SKM-1 treated with dmso at 0.1 percent for 144 hours (cell line): Measurements from ENCODE around the gene ATXN1.

Source experiments
- DNase-seq: peaks from one replicate; lab custom pipeline; 2025; ENCODE audit not compliant: unreplicated experiment; lab: John Stamatoyannopoulos, UW

Gene ATXN1

GRCh38 chr6:16518265-16518664 lies 243.0 kb downstream of the ATXN1 start:
- DNase-seq = no peak

GRCh38 chr6:16514249-16514648 lies 247.0 kb downstream of the ATXN1 start:
- peak; percentile 28 for DNase-seq

DNA sequence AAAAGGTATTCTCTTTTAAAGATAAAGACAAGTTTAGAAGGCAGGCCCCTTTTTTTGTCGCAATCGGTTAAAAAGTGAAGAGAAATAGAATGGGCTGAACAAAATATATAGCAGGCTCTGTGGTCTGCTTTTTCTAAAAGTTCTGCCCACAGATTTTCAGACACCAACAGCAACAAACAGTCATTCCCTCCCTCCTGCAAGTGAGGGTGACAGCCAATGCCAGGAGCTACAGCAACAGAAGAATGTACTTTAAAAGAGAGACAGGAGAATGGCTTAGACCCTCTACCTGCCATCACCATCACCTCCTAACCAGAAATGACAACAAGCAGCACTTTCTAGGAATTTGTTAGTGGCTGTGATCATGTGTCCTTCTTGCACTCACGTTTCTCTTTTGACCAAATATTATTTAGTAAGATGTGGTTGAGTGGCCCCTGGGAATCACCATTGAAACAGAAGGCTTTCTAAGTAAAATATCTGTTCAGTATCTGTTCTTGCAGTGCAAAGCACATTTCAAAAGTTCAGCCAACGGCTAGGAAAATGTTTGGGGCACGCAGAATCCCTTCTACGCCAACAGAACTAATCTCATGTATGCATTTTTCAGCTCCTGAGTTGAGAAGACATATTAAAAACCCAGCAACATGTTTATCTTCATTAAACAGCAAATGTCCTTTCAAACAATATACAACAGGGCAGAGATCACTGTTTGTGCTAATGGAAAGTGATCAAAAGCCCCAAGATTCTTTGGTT lies 248.5 kb downstream of the ATXN1 start:
- DNase-seq = no peak

DNA sequence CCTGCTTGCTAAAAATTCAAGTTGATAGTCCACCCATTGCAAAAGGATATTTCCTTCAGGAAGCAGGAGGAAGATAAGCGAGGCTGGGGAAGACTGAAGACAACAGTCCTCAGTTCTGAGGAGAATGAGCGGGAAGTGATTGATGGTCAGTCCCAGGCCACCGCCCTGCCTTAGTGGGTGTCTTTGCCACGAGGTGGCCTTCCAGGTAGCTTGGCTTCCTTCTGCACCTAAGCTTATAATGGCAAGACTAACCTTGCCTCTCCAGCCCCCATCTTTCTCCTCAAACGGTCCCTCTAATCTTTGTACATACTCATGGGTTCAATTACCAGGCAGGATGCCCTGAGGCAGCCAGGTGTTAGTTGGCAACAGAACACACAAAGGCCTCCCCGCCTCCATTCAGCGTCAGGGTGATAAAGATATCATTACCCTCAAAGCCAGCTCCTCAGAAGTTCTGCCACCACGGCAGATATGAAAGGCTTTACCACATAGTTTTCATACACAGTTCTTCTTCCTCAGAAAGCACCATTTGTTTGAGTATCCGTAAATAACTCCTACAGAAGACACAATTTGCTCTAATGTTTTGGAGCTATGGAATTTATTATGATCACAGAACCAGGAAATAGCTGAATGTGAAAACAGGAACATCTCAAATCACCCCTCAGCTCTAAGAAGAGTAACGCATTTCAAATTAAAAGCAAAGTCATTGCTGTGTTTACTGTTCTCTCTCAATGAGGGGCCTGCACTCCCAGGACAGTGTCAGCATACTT lies 249.4 kb downstream of the ATXN1 start:
- DNase-seq = no peak

GRCh38 chr6:16511040-16511660 lies 250.1 kb downstream of the ATXN1 start:
- no peak for DNase-seq

- no peak for DNase-seq
Observed at GRCh38 chr6:16510245-16510644, 251.0 kb downstream of the ATXN1 start.

DNA sequence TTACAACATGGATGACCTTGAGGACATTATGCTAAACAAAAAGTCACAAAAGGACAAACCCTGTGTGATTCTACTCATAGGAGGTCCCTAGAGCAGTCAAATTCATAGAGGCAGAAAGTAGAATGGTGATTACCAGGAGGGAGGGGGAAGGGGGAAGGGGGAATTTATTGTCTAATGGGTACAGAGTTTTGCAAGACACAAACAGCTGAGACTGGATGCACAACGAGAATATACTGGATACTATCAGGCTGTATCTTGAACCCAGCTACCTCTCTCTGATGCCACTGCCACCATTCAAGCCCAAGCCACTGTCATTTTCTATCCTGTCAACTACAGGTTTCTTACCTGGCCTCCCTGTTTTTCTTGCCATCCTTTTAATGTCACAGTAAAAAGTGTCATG lies 252.3 kb downstream of the ATXN1 start:
- no peak for DNase-seq

GRCh38 chr6:16505711-16506357 lies 255.4 kb downstream of the ATXN1 start:
- DNase-seq = no peak

GRCh38 chr6:16504609-16505008 lies 256.7 kb downstream of the ATXN1 start:
- no peak for DNase-seq

GRCh38 chr6:16503970-16504415 lies 257.3 kb downstream of the ATXN1 start:
- DNase-seq = peak; percentile 44

DNA sequence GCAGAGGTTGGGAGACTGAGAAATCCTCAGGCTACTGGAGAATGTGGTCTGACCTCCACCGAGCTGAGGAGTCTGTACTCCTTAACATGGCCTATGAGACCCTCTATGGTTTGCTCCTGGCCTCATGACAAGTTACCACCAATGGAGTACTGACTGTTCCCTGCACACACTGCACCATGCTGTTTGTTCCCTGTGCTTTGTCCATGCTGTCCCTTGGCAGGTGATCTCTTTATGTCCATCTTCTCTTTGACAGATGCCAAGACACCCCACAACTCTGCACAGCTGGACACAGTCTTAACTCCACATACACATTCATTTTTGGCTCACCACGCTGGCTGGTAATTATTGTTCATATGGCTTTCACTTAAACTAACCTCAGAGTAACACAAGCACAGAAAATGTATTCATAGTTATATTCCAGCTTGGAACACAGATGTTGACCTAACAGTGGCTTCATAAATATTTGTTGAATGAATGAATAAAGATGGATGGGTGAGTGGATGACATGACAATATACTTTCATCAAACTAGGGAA lies 258.0 kb downstream of the ATXN1 start:
- no peak for DNase-seq

DNA sequence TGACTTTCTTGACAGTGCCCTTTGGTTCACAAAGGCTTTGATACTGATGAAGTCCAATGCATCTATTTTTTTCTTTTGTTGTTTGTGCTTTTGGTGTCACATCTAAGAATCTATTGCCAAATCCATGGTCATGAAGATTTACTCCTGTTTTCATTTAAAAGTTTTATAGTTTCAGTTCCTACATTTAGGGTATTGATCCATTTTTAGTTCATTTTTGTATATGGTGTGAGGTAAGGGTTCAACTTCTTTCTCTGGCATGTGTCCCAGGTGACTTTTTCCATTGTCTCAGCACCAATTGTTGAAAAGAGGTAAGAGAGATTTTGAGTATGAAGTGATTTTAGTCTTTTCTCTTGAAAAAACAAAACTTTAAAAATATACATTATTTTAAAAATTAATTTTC lies 262.3 kb downstream of the ATXN1 start:
- no peak for DNase-seq

DNA sequence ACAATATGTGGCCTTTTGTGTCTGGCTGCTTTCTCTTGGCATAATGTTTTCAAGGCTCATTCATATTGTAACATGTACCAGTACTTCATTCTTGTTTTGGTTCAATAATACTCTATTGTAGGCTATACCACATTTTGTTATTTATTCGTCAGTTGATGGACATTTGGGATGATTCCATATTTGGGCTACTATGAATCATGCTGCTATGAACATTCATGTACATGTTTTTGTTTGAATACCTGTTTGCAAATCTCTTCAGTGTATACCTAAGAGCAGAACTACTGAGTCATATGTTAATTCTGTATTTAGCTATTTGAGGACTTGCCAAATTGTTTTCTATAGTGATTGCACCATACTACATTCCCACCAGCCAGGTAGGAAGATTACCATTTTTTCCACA lies 263.0 kb downstream of the ATXN1 start:
- DNase-seq = no peak

DNA sequence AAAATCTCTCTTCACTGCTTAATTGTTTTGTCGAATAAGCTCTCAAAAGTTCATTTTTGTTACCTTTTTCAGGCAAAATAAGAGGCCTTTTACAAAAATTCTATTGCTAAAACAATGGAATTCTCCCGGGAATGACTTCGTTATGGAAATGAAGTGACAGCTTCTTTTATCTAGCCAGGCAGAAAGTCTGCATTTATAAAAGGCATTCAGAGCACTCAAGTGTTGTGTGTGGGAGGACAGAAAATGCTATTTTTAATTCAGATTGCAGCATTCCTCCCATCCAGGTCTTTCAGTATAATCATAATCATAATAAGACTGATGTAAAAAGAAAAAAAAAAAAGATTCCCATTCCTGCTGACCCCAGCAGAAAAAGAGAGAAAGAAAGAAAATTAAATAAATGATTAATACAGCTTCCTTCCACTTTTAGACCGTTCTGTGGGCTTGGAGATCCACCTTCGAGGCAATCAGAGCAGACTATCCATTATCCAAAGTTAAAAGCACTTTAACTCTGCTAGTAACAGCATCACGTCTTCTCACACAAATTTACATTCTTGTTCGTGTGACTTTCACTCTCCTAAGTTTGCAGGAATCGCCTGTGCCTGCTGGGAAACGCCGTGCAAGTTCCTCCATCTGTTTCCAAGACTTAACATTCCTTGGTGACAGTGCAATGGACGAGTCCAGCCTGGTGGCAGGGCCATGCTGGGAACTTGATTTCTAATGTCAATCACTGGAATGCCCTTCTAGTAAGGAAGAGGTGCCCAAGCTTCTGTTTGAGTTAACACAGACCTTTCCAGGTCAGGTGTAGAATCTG lies 264.1 kb downstream of the ATXN1 start:
- no peak for DNase-seq

- DNase-seq = no peak
Observed at GRCh38 chr6:16496210-16496609, 265.1 kb downstream of the ATXN1 start.

GRCh38 chr6:16494793-16495192 lies 266.5 kb downstream of the ATXN1 start:
- peak; percentile 30 for DNase-seq

- no peak for DNase-seq
Observed at GRCh38 chr6:16493802-16494201, 267.5 kb downstream of the ATXN1 start.

- DNase-seq = no peak
Observed at GRCh38 chr6:16493112-16493511, 268.1 kb downstream of the ATXN1 start.

- DNase-seq = no peak
Observed at GRCh38 chr6:16491666-16492313, 269.5 kb downstream of the ATXN1 start.

- DNase-seq = no peak
Observed at GRCh38 chr6:16490616-16491015, 270.6 kb downstream of the ATXN1 start.
